DND-41 (cell line): ENCODE measurements around the gene SEMA3B.

Experiments
- ATAC-seq: fragments of 200-7000 bp; cut with Tn5 transposase; 3 replicates; pipeline ENCODE4 v1.9.1; 2021; ENCODE audit warnings: low read depth; ENCODE audit not compliant: insufficient read depth
- DNase-seq: peaks from one replicate; pipeline ENCODE4 v3.0.0-alpha.2; 2020
- H2AFZ ChIP-seq: 2 replicates; pipeline ENCODE4 v1.6.0; 2012; ENCODE audit warnings: low read depth, low read length
- H3K27ac ChIP-seq: 2 replicates; pipeline ENCODE4 v1.5.1; 2012; ENCODE audit warnings: low read length, inconsistent platforms
- H3K27me3 ChIP-seq: fragments of 200-600 bp; sonication (generic); 2 replicates; pipeline ENCODE4 v1.6.0; 2012; ENCODE audit warnings: low read length, mild to moderate bottlenecking, inconsistent platforms; ENCODE audit not compliant: insufficient read depth, poor library complexity
- H3K36me3 ChIP-seq: 2 replicates; pipeline ENCODE4 v1.5.1; 2012; ENCODE audit warnings: low read length, inconsistent platforms; ENCODE audit not compliant: insufficient read depth
- H3K4me1 ChIP-seq: 2 replicates; pipeline ENCODE4 v1.5.1; 2012; ENCODE audit warnings: mild to moderate bottlenecking, low read length; ENCODE audit not compliant: insufficient read depth
- H3K4me2 ChIP-seq: 2 replicates; pipeline ENCODE4 v1.6.0; 2012; ENCODE audit warnings: mild to moderate bottlenecking, moderate library complexity, low read length, inconsistent platforms; ENCODE audit not compliant: insufficient read depth
- H3K4me3 ChIP-seq, 2 experiments: fragments of 200-600 bp in 1 of 2; shearing (Covaris generic) in 1 of 2; 2 replicates each; pipeline ENCODE4 v1.5.1; 2012 to 2016; ENCODE audit warnings: inconsistent platforms in 2 of 2, low read length in 2 of 2, mild to moderate bottlenecking in 2 of 2, low read depth in 1 of 2, moderate library complexity in 1 of 2
- H3K79me2 ChIP-seq: 2 replicates; pipeline ENCODE4 v1.6.0; 2012; ENCODE audit warnings: low read length, inconsistent platforms; ENCODE audit not compliant: insufficient read depth
- H3K9ac ChIP-seq: 2 replicates; pipeline ENCODE4 v1.6.0; 2012; ENCODE audit warnings: low read depth, mild to moderate bottlenecking, inconsistent platforms, low read length, moderate library complexity
- H3K9me3 ChIP-seq: 2 replicates; pipeline ENCODE4 v1.5.1; 2012; ENCODE audit warnings: low read length, moderate library complexity, mild to moderate bottlenecking, inconsistent platforms; ENCODE audit not compliant: insufficient read depth, severe bottlenecking
- H4K20me1 ChIP-seq: 2 replicates; pipeline ENCODE4 v1.6.0; 2012; ENCODE audit warnings: low read length; ENCODE audit not compliant: insufficient read depth
- CTCF ChIP-seq: IDR thresholded peaks from 2 replicates; pipeline ENCODE4 v1.5.1; 2012; ENCODE audit warnings: borderline replicate concordance, low read length, moderate library complexity, mild to moderate bottlenecking; ENCODE audit not compliant: poor library complexity, severe bottlenecking; ENCODE audit errors: extremely low read depth
- EZH2 ChIP-seq: IDR thresholded peaks from 3 replicates; pipeline ENCODE4 v1.6.1; 2012; ENCODE audit warnings: borderline replicate concordance, low read depth, mild to moderate bottlenecking, moderate library complexity, low read length, inconsistent platforms; ENCODE audit not compliant: severe bottlenecking

Gene SEMA3B

GRCh38 chr3:50266836-50267235 is 2.1 kb upstream of the SEMA3B start:
- H3K27ac ChIP-seq: no peak overlapping the region

GRCh38 chr3:50267280-50267913 is 1.6 kb upstream of the SEMA3B start:
- no peak overlapping the region for H2AFZ ChIP-seq
- no peaks in the 10 kb centered on the region for H4K20me1 ChIP-seq
- H3K4me1 ChIP-seq: no peaks in the 10 kb centered on the region
- no peaks in the 10 kb centered on the region for H3K79me2 ChIP-seq
- no peak overlapping the region for H3K27ac ChIP-seq
- ATAC-seq (no peak), DNase-seq (no peak)
- H3K4me2 ChIP-seq: no peak overlapping the region
- no peaks in the 10 kb centered on the region for H3K36me3 ChIP-seq
- no peak for TF ChIP-seq EZH2
- TF ChIP-seq CTCF: no peak
- H3K9me3 ChIP-seq: no peaks in the 10 kb centered on the region
- no peak overlapping the region for H3K9ac ChIP-seq
- no peaks in the 10 kb centered on the region for H3K27me3 ChIP-seq
- no peak overlapping the region for H3K4me3 ChIP-seq

More at GRCh38 chr3:50266836-50267235, 2.1 kb upstream of the SEMA3B start:
- H4K20me1 ChIP-seq: no peaks in the 10 kb centered on the region
- H3K9me3 ChIP-seq: no peaks in the 10 kb centered on the region
- ATAC-seq (no peak), DNase-seq (no peak)
- H3K36me3 ChIP-seq: no peaks in the 10 kb centered on the region
- H3K79me2 ChIP-seq: no peaks in the 10 kb centered on the region
- no peak overlapping the region for H2AFZ ChIP-seq
- no peak overlapping the region for H3K4me3 ChIP-seq
- no peaks in the 10 kb centered on the region for H3K4me1 ChIP-seq
- H3K4me2 ChIP-seq: no peak overlapping the region
- TF ChIP-seq CTCF (no peak), EZH2 (no peak)
- no peaks in the 10 kb centered on the region for H3K27me3 ChIP-seq
- H3K9ac ChIP-seq: no peak overlapping the region

- Histone ChIP-seq H3K79me2 (no peaks in the 10 kb centered on the region), H3K4me2 (no peak overlapping the region), H3K4me3 (no peak overlapping the region), H3K27me3 (no peaks in the 10 kb centered on the region), H3K27ac (no peak overlapping the region), H3K4me1 (peaks cover 7% of the 10 kb centered on the region), H2AFZ (no peak overlapping the region), H4K20me1 (no peaks in the 10 kb centered on the region), H3K9ac (no peak overlapping the region), H3K9me3 (no peaks in the 10 kb centered on the region), H3K36me3 (no peaks in the 10 kb centered on the region)
- no peak for DNase-seq
- no peak for TF ChIP-seq CTCF
- TF ChIP-seq EZH2: no peak
- ATAC-seq: no peak
Measured at GRCh38 chr3:50268276-50268675, 671 bp upstream of the SEMA3B start.
